Stimulated activated CD4-positive, alpha-beta T cell treated with anti-CD3 and anti-CD28 coated beads, TNF-alpha, amount 100 ng/mL, for 4 hours (primary cell): ENCODE results near the gene SNX30.

Experiments
- DNase-seq, 3 experiments: peaks; one replicate each; pipeline ENCODE4 v3.0.0-alpha.2; 2020; ENCODE audit warnings: low read depth in 3 of 3

Gene SNX30

GRCh38 chr9:112822618-112823017, 72.1 kb downstream of the SNX30 start:
- no peak for DNase-seq

DNA sequence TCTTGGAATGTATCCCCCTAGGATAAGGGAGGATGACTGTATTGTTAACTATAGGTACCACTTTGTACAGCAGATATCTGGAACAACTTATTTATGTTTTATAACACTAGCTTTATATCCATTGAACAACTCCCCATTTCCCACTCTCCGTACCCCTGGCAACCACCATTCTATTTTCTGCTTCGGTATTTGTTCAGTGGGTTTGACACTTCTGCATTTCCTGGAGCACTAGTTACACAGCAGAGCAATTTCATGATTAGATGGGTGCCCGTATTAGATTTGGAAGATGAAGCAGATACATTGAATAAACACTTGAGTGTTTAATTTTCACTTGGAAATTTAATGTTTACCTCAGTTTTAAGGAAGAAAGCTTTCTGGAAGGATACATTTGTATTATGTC, 72.7 kb downstream of the SNX30 start:
- DNase-seq: no peak

- no peak for DNase-seq
These were observed 80.8 kb downstream of the SNX30 start for GRCh38 chr9:112831281-112831851.

DNA sequence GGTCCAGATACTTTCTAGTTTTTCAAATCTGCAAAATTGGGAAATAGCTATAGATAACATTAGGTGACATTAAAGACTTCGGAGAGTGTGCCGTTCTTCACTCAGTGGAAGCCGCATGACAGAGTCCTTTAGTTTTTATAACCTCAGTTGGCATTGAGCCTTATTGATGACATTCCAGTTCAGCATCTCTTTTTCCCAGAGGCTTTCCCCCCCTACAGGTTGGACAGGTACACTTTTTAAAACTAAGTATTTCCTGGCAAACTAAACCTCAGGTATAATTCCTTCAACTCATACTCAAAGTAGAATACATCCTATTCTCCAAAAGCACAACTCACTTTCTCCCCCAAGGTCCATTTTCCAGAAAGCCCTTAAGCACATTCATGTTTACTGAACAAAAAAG, 81.4 kb downstream of the SNX30 start:
- DNase-seq: no peak

GRCh38 chr9:112833081-112833480, 82.5 kb downstream of the SNX30 start:
- no peak for DNase-seq

DNA sequence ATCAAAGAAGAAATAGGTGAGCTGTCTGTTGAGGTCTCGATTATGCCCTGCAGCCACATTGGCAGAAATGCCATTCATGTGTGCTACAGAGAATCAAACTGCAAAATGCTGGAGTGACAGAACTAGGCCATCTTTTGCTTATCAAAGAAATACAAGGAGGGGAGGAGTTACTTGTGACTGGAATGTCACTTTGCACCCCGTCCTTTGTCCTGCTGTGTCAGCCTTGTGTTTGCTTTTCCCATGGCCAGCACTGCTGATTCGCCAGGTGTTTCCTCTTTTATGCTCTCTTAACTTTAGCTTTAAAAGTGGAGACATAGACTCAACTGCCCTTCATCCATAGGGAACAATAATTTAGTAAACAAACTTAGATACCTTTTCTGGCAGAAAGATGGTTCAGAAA, 85.8 kb downstream of the SNX30 start:
- no peak for DNase-seq

DNA sequence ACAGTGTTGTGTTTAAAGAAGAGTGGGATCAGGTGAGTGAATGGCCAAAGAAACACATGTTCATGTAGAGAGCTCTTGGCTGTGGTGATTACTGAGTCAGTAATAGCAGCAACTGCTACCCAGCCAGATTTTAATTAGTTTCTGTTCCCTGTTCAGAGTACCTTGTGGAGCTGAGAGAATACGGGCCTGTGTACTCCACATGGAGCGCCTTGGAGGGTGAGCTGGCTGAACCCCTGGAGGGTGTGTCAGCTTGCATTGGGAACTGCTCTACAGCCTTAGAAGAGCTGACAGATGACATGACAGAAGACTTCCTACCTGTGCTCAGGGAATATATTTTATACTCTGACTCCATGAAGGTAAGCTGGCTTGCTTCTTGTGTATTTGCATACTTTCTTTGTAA, 87.8 kb downstream of the SNX30 start:
- DNase-seq: no peak

GRCh38 chr9:112839331-112839730, 88.8 kb downstream of the SNX30 start:
- no peak for DNase-seq

DNA sequence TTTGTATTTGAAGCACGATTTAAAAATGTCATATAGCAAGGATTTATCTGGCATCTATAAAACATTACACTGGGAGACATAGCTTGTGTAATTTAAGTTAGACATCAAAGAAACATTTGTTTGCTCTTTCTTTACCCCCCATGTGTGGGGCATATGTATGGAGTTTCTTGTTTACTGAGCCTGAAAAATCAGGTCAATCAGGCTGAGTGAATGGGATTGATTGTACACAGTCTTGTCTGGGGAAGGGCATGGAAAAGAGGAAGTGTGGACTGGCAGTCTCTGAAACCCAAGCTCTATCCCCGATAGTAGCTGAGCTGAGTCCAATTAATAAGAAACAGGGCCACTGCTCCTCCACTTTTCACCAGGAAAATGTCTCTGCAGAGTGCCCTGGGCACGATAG, 90.7 kb downstream of the SNX30 start:
- DNase-seq: no peak

DNA sequence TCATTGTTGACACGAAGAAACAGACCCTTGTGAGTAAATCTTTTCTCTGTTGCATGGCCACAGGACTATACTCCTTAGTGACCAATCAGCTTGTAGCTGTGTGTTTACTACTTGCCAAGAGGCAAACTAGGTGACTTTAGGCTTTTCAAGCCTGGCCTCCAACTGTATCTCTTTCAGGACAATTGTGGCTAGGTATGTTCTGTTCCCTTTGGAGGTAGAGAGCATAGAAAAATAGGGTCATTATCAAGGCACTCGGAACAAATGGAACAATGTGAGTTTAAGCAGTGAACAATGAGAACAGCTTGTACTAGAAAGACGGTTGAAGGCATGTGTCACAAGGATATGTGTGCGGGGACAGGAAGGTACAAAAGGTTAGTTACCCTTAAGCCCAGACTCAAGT, 92.0 kb downstream of the SNX30 start:
- no peak for DNase-seq

- peak; percentile 43 to 52 (median 47) for DNase-seq
These were observed 94.4 kb downstream of the SNX30 start for GRCh38 chr9:112844771-112845542.

- DNase-seq: no peak
These were observed 96.2 kb downstream of the SNX30 start for GRCh38 chr9:112846528-112847488.

GRCh38 chr9:112848316-112849151, 98.0 kb downstream of the SNX30 start:
- DNase-seq: no peak

GRCh38 chr9:112849363-112849922, 98.9 kb downstream of the SNX30 start:
- DNase-seq: no peak

DNA sequence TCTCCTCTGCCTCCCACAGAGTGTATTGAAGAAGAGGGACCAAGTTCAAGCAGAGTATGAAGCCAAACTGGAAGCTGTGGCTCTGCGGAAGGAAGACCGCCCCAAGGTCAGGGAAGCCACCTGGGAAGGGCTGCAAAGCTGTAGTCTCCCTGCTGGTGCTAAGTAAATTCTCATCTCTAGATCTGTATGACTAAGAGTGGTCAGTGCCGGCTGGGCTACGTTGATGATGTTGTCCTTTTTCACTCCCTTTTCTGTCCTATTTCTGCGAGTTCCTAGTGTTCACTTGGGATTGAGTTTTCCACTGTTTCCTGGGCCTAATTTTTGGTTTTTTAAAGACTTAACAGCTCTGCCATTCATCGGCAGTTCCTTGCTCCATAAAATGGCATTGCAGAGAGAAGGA, 100.3 kb downstream of the SNX30 start:
- DNase-seq: no peak

GRCh38 chr9:112852741-112853504, 102.4 kb downstream of the SNX30 start:
- no peak for DNase-seq

DNA sequence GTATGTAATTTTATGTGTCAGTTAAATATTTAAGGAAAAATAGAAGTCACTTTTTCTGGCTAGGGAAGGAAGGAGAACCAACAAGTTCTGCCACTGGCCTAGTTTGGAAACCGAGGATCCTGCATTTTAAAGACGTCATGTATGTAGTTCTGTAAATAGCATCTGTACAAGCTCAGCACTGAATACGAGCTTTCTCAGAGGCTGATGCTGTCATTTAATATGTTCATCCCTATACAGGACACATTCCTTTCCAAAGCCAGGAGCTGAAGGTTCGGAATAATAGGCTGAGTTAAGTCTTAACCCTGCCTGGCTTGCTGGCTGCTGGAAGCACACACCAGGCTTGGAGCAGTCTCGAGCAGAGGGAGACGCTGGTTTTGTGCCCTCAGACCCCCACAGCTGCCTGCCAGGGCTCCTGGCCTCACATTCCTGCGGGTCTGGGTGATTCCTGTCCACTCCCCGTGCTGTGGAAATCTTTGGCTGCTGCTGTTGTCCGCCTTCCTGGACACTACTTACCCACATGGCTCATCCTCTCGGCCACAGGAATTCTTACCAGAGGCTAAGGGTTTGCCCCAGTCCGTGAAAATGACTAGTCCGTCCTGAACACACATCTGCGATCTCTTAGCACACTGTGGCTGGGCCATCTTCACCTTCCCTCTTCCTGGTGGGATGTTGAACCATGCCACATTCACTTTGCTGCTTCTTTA, 103.5 kb downstream of the SNX30 start:
- DNase-seq: no peak

DNA sequence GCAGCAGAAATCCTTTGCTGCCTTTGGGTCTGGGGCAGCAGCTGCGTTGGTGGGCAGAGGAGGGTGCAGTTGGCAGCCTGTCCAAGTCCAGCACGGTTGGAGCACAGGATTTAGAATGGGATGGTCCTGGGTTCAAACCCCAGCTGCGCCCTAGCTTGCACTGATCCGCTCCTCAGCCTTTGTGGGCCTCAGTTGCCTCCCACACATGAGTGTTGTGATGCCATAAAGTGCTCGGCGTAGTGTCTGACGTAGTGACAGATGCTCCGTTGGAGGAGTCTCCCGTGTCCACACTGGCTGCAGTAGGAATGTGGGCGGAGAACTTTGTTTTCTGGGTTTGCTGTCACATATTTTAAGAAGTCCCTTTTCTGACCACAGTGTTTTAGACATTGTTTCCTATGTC, 104.1 kb downstream of the SNX30 start:
- DNase-seq: no peak

- no peak for DNase-seq
These were observed 105.6 kb downstream of the SNX30 start for GRCh38 chr9:112856200-112856599.

DNA sequence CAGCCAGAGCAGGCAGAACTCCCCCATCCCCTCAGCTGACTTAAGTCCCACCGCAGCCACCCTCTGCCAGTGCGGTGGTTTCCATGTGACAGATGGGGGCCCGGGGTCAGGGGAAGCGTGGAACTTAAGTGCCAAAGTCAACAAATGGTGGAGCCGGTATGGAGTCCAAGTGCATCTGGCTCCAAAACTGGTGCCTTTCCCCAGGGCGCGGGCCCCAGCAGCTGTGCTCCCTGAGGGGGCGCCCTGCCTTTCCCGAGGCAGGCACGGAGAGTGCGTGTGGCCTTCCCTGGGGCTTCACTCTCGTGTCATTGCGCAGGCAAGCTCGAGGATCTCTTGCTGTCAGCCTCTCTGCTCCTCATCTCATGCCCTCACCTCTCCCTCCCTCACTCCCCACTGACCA, 106.3 kb downstream of the SNX30 start:
- no peak for DNase-seq
